AG04449 (cell line): ENCODE measurements around the gene ORMDL2.

ENCODE experiments used
- CTCF ChIA-PET: fragments of 350-600 bp; formaldehyde crosslinking; extraction: SDS; loops from one replicate; lab custom pipeline; 2021; ENCODE audit warnings: antibody characterized with exemption; lab: Yijun Ruan, JAX
- POLR2A ChIA-PET: fragments of 400-600, 350-600 bp; formaldehyde crosslinking; extraction: SDS; loops from one replicate; lab custom pipeline; 2020; ENCODE audit warnings: antibody characterized with exemption, inconsistent platforms; lab: Yijun Ruan, JAX
- DNase-seq: peaks from one replicate; pipeline ENCODE4 v3.0.0-alpha.2; 2010; ENCODE audit warnings: low read depth, low spot score
- H3K4me3 ChIP-seq: 2 replicates; pipeline ENCODE4 v1.5.1; 2011; ENCODE audit warnings: low read depth, mild to moderate bottlenecking, control low read depth, low read length
- TF ChIP-seq, protein P1 (sequence below): IDR thresholded peaks from one replicate; pipeline ENCODE4 v1.5.1; 2011; ENCODE audit warnings: mild to moderate bottlenecking, moderate library complexity, low read length, control low read depth, inconsistent platforms; ENCODE audit not compliant: insufficient read depth; ENCODE audit errors: missing control alignments

Gene ORMDL2

DNA sequence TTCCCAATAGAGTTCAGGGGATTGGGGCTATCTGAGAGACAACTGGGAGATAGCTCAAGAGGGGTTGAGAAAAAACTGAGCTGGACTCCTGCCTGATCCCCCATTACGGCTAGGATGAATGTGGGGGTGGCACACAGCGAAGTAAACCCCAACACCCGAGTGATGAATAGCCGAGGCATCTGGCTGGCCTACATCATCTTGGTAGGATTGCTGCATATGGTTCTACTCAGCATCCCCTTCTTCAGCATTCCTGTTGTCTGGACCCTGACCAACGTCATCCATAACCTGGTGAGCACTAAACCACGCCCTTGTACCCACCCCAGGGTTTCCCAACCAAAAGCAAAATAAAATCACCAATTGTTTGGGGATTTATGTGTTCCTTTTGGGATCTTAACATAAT lies 1.0 kb downstream of the ORMDL2 start:
- TF ChIP-seq, protein P1, sequence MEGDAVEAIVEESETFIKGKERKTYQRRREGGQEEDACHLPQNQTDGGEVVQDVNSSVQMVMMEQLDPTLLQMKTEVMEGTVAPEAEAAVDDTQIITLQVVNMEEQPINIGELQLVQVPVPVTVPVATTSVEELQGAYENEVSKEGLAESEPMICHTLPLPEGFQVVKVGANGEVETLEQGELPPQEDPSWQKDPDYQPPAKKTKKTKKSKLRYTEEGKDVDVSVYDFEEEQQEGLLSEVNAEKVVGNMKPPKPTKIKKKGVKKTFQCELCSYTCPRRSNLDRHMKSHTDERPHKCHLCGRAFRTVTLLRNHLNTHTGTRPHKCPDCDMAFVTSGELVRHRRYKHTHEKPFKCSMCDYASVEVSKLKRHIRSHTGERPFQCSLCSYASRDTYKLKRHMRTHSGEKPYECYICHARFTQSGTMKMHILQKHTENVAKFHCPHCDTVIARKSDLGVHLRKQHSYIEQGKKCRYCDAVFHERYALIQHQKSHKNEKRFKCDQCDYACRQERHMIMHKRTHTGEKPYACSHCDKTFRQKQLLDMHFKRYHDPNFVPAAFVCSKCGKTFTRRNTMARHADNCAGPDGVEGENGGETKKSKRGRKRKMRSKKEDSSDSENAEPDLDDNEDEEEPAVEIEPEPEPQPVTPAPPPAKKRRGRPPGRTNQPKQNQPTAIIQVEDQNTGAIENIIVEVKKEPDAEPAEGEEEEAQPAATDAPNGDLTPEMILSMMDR: no peak
- ChIA-PET POLR2A (interaction anchor here (0.9 to 2.3 kb wide), 3 partner anchors 8 to 52 kb away, joined by 3 to 27 read pairs (median 17); partner anchors contain the start of gene DNAJC14), CTCF (interaction anchor here (0.9 to 6.9 kb wide), 10 partner anchors 8 to 162 kb away, joined by 3 to 69 read pairs (median 10); partner anchors contain the start of genes DGKA and DNAJC14)
- peak overlapping the region; percentile 92 for H3K4me3 ChIP-seq
- no peak for DNase-seq

DNA sequence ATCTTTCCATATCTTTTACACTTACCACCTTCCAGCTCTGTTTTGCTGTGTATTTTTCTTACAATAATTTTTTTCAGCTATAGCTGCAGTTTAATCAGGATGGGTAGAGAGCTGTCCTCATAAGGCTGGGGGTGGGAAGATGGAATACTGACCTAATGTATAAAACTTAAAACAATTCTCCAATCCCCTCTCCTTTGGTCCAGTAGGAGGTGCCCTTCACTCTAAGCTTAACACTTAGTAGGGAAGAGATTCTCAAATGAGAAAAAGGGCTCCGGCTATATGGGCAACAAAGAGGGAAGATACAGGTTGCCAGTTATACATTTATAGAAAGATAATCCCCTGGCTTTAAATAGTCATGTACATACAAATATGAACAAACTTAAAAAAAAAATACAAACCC lies 2.8 kb downstream of the ORMDL2 start:
- no peak overlapping the region for H3K4me3 ChIP-seq
- DNase-seq: no peak
- CTCF ChIA-PET: interaction anchor here (0.8 to 6.9 kb wide), 13 partner anchors 8 to 175 kb away, joined by 3 to 69 read pairs (median 3); partner anchors contain the start of genes DGKA and DNAJC14
- POLR2A ChIA-PET: no interaction called here
- TF ChIP-seq, protein P1: no peak

DNA sequence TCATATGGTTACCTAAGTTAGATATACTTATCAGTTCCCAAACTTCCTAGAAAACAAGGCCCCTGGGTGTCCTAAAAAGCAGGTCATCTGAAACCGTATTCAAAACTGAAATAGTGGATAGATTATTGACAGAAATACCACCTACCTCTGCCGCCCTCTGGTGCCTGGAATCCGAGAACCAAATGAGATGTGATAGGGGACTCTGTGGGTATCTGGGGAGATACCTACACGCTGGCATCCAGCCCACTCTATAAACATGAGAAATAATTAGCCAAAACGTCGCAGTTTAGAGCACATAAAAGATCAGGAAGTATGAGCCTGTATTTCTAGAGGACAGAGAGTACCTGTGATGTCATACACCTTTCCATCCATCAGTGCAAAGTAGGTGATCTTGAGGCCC lies 4.4 kb downstream of the ORMDL2 start:
- TF ChIP-seq, protein P1: peak; percentile 31
- CTCF ChIA-PET: interaction anchor here (0.9 to 3.5 kb wide), 8 partner anchors 10 to 106 kb away, joined by 3 to 19 read pairs (median 3); no protein-coding TSS in a partner anchor
- no peak for DNase-seq
- POLR2A ChIA-PET: no interaction called here
- H3K4me3 ChIP-seq: no peak overlapping the region

DNA sequence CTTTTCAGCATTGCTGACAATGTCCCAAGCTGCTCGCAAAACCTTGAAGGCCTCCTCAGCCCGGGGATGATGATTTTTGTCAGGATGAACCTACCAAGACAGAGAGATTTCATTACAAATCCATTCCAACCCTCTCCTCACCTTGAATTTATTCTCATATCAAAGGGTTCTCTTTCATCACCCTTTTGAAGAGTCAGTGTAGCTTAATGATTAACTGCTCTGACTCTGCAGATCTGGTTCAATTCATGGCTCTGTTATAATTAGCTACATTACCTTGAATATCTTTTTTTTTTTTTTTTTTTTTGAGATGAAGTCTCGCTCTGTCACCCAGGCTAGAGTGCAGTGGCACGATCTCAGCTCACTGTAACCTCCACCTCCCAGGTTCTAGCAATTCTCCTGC lies 5.6 kb downstream of the ORMDL2 start:
- no peak for DNase-seq
- ChIA-PET CTCF (interaction anchor here (0.8 to 3.5 kb wide), 6 partner anchors 22 to 117 kb away, joined by 3 to 19 read pairs (median 4); no protein-coding TSS in a partner anchor), POLR2A (interaction anchor here (0.8 kb wide), 1 partner anchor 14 kb away, joined by 3 read pairs; no protein-coding TSS in a partner anchor)
- H3K4me3 ChIP-seq: no peak overlapping the region
- TF ChIP-seq, protein P1: no peak

DNA sequence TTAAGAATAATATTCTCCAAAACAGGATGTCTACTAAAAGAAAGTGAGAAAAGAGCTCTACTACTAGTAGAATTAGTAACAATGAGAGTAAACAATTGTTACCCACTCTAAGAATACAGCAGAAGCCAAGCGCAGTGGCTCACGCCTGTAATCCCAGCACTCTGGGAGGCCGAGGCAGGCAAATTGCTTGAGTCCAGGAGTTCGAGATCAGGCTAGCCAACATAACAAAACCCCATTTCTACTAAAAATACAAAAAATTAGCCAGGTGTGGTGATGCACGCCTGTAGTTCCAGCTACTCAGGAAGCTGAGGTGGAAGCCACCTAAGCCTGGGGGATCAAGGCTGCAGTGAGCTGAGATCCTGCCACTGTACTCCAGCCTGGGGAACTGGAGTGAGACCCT lies 6.9 kb downstream of the ORMDL2 start:
- TF ChIP-seq, protein P1: no peak
- no peak overlapping the region for H3K4me3 ChIP-seq
- POLR2A ChIA-PET: interaction anchor here (0.7 to 0.8 kb wide), 2 partner anchors 80 to 107 kb away, joined by 3 to 4 read pairs; no protein-coding TSS in a partner anchor
- CTCF ChIA-PET: interaction anchor here (0.8 to 3.5 kb wide), 6 partner anchors 21 to 171 kb away, joined by 3 to 19 read pairs (median 4); no protein-coding TSS in a partner anchor
- no peak for DNase-seq

DNA sequence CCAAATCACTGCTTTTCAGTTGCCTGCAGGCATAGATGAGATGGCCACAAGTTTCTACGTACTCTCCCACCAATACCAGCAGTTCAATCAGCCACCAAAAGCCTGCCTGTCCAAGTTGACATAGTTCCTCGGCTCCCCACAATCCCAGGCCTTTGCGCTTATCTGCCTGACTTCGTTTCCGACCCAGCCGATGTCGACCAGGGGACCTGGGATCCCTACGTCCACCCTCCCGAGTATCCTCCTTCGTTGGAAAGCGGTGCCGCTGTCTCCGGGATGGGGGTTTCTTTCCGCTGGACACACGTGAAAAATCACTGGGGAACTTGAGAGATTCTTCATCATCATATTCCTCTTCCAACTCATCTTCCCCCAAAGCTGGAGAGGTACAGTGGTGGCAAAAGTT lies 10.0 kb downstream of the ORMDL2 start:
- POLR2A ChIA-PET: no interaction called here
- TF ChIP-seq, protein P1: no peak
- CTCF ChIA-PET: interaction anchor here (0.9 to 3.6 kb wide), 5 partner anchors 9 to 112 kb away, joined by 4 to 16 read pairs (median 6); partner anchors contain the start of genes ORMDL2, PYM1 and SARNP
- peak overlapping the region; percentile 3; the same call in 1 of the 2 replicates for H3K4me3 ChIP-seq
- DNase-seq: no peak
